Astrocyte (in vitro differentiated cells and primary cell): ENCODE results near the gene DUSP11.

Experiments used
- CTCF ChIP-seq: IDR thresholded peaks from 2 replicates; pipeline ENCODE4 v1.5.1; 2011; ENCODE audit warnings: low read depth, mild to moderate bottlenecking, inconsistent platforms, low read length, moderate library complexity; ENCODE audit not compliant: insufficient read depth
- EZH2 ChIP-seq: IDR thresholded peaks from 2 replicates; pipeline ENCODE4 v1.6.1; 2012; ENCODE audit warnings: mild to moderate bottlenecking, low read length, inconsistent platforms; ENCODE audit not compliant: insufficient read depth

- TF ChIP-seq CTCF: no peak
- no peak for TF ChIP-seq EZH2
These were observed 7.1 kb downstream of the DUSP11 start for GRCh38 chr2:73772819-73773218.
